K562 (cell line): ENCODE results near the gene GATAD2B. TPM values are rescaled to one million over a fixed set of nuclear protein-coding genes. Genes with fewer than 3 reads are reported as not detected.
A peak's percentile ranks its signal among the peaks of the same experiment; 100 is the strongest.

Experiments used
- AFF1 ChIP-seq, 2 experiments: fragments of 450-650 bp; IDR thresholded peaks; 2 replicates each; pipeline ENCODE4 v1.6.1; 2018; ENCODE audit warnings: mild to moderate bottlenecking in 2 of 2, low read depth in 1 of 2; ENCODE audit not compliant: partially characterized antibody in 2 of 2
- ARHGAP35 ChIP-seq: fragments of 450-650 bp; IDR thresholded peaks from 2 replicates; pipeline ENCODE4 v1.6.1; 2018; ENCODE audit not compliant: partially characterized antibody
- ARID1B ChIP-seq: fragments of 450-650 bp; IDR thresholded peaks from 2 replicates; pipeline ENCODE4 v1.6.1; 2016; ENCODE audit warnings: antibody characterized with exemption, mild to moderate bottlenecking, inconsistent platforms
- GABPB1 ChIP-seq: sonication (generic); formaldehyde crosslinking; IDR thresholded peaks from 2 replicates; pipeline ENCODE4 v1.8.0; 2022; ENCODE audit warnings: mild to moderate bottlenecking, missing genetic modification reagents
- GABPB2 ChIP-seq: fragments of 250-450 bp; sonication (Bioruptor Pico); conservative IDR thresholded peaks from 2 replicates; pipeline ENCODE4 v1.5.1; 2021; ENCODE audit warnings: mild to moderate bottlenecking
- ID3 ChIP-seq, 2 experiments: fragments of 250-450 bp in 1 of 2; fragments of 450-650 bp in 1 of 2; sonication (Bioruptor Pico) in 1 of 2; IDR thresholded peaks; 2 replicates each; pipeline versions ENCODE4 v1.6.1 to v1.8.0; 2016 to 2021; ENCODE audit warnings: mild to moderate bottlenecking in 2 of 2, moderate library complexity in 2 of 2, missing compliant biosample characterization in 1 of 2, missing genetic modification characterization in 1 of 2
- NCOA2 ChIP-seq, 2 experiments: fragments of 450-650 bp; IDR thresholded peaks; 2 replicates each; pipeline ENCODE4 v1.6.1; 2018; ENCODE audit warnings: mild to moderate bottlenecking in 2 of 2, moderate library complexity in 1 of 2; ENCODE audit not compliant: partially characterized antibody in 2 of 2
- SAFB ChIP-seq: fragments of 200-400 bp; formaldehyde crosslinking; IDR thresholded peaks from 2 replicates; pipeline ENCODE4 v1.6.1; 2017; ENCODE audit warnings: low read depth, low read length, borderline replicate concordance
- SMARCE1 ChIP-seq: fragments of 450-650 bp; IDR thresholded peaks from 2 replicates; pipeline ENCODE4 v1.7.1; 2016; ENCODE audit warnings: mild to moderate bottlenecking
- TAF7 ChIP-seq: fragments of 450-650 bp; IDR thresholded peaks from 2 replicates; pipeline ENCODE4 v1.6.1; 2016; ENCODE audit warnings: missing genetic modification characterization, missing compliant biosample characterization
- UBTF ChIP-seq, 2 experiments: IDR thresholded peaks; 2 replicates each; pipeline ENCODE4 v1.6.1; 2012; ENCODE audit warnings: improper control_type of control experiment in 2 of 2, low read depth in 2 of 2, low read length in 2 of 2, borderline replicate concordance in 1 of 2
- USF2 ChIP-seq: sonication (generic); formaldehyde crosslinking; IDR thresholded peaks from 2 replicates; pipeline ENCODE4 v1.5.0; 2020; ENCODE audit warnings: missing genetic modification reagents
- ZFP91 ChIP-seq: sonication (generic); formaldehyde crosslinking; IDR thresholded peaks from 2 replicates; pipeline ENCODE4 v1.8.0; 2022; ENCODE audit warnings: mild to moderate bottlenecking, missing genetic modification reagents
- ZFX ChIP-seq: sonication (generic); formaldehyde crosslinking; IDR thresholded peaks from 2 replicates; pipeline ENCODE4 v1.8.0; 2022; ENCODE audit warnings: mild to moderate bottlenecking, missing genetic modification reagents, moderate library complexity
- ZNF184 ChIP-seq: sonication (generic); formaldehyde crosslinking; IDR thresholded peaks from 2 replicates; pipeline ENCODE4 v1.5.0; 2020; ENCODE audit warnings: missing genetic modification reagents
- ZNF316 ChIP-seq: fragments of 450-650 bp; IDR thresholded peaks from 2 replicates; pipeline ENCODE4 v1.6.1; 2016
- ZNF75A ChIP-seq: fragments of 450-650 bp; formaldehyde crosslinking; IDR thresholded peaks from 2 replicates; pipeline ENCODE4 v1.4.0; 2020; ENCODE audit warnings: mild to moderate bottlenecking
- polyA plus RNA-seq, 8 experiments: library from polyadenylated mRNA; depleted of rRNA in 4 of 8; stranded (reverse) in 5 of 8; unstranded in 3 of 8; fragments of >200 nt; fragmentation: Nextera tagmentation in 2 of 8; fragmentation: Illumina TruSeq in 1 of 8; extraction: Ambion mirVana in 2 of 8; extraction: Trizol in 1 of 8; gene quantifications; 2 replicates each; pipeline versions ENCODE4 v1.2.1 to v1.2.3, GENCODE V29; 2011 to 2014; ENCODE audit warnings: inconsistent platforms in 1 of 8, missing spikeins in 1 of 8
- total RNA-seq, 7 experiments: library from RNA; depleted of rRNA in 6 of 7; stranded (reverse); fragments of >200 nt in 6 of 7; fragmentation: Illumina TruSeq in 2 of 7; extraction: Trizol in 2 of 7; gene quantifications; 2 replicates each; pipeline versions ENCODE4 v1.2.1 to v1.2.3, GENCODE V29; 2011 to 2021; ENCODE audit warnings: low replicate concordance in 1 of 7

GATAD2B gene
- total and polyA plus RNA-seq, 9 of the 15 experiments (the other 6 are each of a cell fraction or from before 2014, with no cell fraction given) = 1.5 to 40.2 (median 4.9) TPM

GRCh38 chr1:153919876-153920852, 2.6 kb downstream of the GATAD2B start (continued):
- TF ChIP-seq ZFP91 (no peak), GABPB2 (CRISPR knock-in tag) (no peak), SAFB (no peak), UBTF (IDR thresholded peaks at IDR 0.05; ENCODE audit: borderline replicate concordance in 1 of 2, low read depth in 2 of 2, low read length in 2 of 2) (no peak), ZNF316 (0 out of 2 replicates have a peak, but pooled peaks have one; percentile 57), ARID1B (peak; percentile 48), ZNF184 (CRISPR knock-in tag) (no peak), SMARCE1 (no peak), NCOA2 (IDR thresholded peaks at IDR 0.05; ENCODE audit: partially characterized antibody in 2 of 2) (no peak), GABPB1 (CRISPR knock-in tag) (peak; percentile 79), ID3 (CRISPR knock-in tag; IDR thresholded peaks at IDR 0.05) (no peak), ID3 (tag; IDR thresholded peaks at IDR 0.05) (no peak), ARHGAP35 (no peak), TAF7 (tag) (no peak), AFF1 (IDR thresholded peaks at IDR 0.05; ENCODE audit: low read depth in 1 of 2, partially characterized antibody in 2 of 2) (no peak), USF2 (CRISPR knock-in tag) (no peak), ZNF75A (no peak), ZFX (no peak)
